LNCAP (cell line): ENCODE data around the gene ADD1.

ENCODE experiments used
- CTCF ChIP-seq: fragments of 450-650 bp; IDR thresholded peaks from 2 replicates; pipeline ENCODE4 v1.5.1; 2017; ENCODE audit warnings: mild to moderate bottlenecking

Gene ADD1

DNA sequence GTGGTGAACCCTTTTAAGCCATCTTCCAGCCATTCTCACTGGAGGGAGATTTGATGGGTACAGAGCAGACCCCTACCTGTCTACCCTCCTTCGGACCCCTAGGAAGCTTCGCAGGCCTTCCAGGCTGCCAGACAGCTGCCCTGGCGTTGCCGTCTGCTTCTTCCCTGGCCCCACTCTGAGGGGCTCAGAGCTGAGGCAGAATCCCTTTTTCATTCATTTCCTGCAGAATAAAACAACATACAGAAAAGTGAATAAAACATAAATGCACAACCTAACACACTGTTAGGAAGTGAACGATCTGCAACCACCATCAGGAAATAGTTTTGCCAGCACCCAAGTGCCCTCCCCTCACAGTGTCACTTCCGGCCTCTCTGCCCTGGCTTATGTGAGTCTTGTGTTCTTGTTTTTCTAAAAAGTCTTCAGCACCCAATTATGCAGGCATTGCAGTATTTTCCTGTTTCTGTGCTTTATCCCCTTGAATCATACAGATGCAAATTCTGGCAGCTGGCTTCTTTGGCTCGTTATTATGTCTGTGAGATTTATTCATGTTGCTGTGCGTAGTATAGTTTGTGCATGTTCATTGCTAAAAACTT is 5.6 kb upstream of the ADD1 start:
- no peak for TF ChIP-seq CTCF

DNA sequence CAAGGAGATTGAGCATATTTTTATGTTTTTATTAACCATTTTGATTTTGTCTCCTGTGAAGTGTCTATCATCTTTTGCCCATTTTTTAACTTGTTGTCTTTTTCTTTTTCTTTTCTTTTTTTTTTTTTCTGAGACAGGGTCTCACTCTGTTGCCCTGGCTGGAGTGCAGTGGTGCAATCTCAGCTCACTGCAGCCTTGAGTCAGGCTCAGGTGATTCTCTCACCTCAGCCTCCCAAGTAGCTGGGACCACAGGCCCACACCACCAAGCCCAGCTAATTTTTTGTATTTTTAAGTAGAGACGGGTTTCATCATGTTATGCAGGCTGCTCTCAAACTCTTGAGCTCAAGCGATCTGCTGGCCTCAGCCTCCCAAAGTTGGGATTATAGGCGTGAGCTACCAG is 4.6 kb upstream of the ADD1 start:
- no peak for TF ChIP-seq CTCF

GRCh38 chr4:2842687-2843262 is 869 bp upstream of the ADD1 start:
- no peak for TF ChIP-seq CTCF

DNA sequence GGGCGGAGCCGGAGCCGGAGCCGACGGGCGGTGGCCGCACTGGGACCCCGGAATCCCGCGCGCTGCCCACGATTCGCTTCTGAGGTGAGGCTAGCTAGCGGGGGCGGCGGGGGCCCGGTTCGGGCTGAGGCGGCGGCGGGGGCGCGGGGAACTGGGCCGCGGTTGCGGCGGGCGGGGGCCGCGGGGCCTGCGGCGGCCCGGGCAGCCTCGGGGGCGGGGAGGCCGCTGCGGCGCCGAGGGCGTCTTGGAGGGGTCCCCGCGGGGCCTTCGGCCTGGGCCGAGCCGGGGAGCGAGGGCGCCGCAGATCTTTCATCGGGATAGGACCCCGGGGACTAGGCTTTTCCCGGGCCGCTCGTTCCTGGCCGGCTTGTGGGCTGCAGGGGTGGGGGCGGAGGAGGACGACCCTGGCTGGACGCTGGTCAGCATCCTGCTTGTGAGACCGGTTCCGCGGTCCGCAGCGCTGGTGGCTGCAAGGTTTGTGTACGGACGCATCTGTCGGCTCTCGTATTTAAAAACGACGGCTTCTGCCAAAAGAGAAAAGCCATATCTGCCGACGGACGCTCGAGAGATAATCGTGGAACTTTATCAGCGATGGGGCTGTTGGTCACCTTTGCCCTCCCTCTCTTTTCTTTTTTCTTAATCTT is 419 bp downstream of the ADD1 start:
- TF ChIP-seq CTCF, result no peak

DNA sequence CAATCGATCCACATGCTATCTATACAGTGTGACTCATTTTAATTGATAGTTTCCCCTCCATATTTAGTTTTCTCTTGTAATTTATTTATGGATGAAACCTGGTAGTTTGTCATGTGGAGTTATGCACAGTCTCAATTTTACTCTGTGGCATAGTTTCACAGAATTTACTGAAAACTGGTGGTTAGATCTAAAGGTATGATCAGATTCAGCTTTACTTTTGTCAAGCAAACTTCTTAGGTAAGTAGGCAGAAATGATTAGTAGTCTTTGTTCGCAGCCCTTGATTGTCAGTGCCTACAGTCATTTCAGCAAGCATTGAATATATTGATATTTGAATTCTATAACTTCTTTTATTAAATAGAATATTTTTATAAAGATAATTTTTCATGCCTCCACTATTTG is 2.5 kb downstream of the ADD1 start:
- no peak for TF ChIP-seq CTCF

DNA sequence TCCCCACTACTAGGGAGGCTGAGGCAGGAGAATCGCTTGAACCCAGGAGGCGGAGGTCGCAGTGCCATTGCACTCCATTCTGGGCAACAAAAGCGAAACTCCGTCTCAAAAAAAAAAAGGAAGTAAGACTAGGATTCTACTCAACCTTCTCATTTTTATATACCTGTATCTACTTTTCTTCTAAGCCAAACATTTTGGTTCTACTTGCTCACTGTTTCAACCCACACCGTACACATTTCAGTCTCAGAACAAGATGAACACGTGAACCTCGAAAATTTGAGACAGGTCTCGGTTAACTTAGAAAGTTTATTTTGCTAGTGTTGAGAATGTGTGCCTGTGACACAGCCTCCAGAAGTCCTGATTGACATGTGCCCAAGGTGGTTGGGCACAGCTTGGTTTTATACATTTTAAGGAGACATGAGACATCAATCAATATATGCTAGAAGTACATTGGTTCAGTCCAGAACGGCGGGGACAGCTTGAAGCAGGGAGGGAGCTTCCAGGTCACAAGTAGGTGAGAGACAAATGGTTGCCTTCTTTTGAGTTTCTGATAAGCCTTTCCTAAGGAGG is 3.7 kb downstream of the ADD1 start:
- TF ChIP-seq CTCF, result no peak

- TF ChIP-seq CTCF, result no peak
These were observed 4.8 kb downstream of the ADD1 start for GRCh38 chr4:2848449-2848848.
